ENCODE data around the gene GPC3. TPM values are rescaled to one million over a fixed set of nuclear protein-coding genes. Genes with fewer than 3 reads are reported as not detected.

The GPC3 gene
- total and polyA plus RNA-seq, 2 donors (not counting 3 experiments of a cell fraction or from before 2014, with no cell fraction given), result not detected

DNA sequence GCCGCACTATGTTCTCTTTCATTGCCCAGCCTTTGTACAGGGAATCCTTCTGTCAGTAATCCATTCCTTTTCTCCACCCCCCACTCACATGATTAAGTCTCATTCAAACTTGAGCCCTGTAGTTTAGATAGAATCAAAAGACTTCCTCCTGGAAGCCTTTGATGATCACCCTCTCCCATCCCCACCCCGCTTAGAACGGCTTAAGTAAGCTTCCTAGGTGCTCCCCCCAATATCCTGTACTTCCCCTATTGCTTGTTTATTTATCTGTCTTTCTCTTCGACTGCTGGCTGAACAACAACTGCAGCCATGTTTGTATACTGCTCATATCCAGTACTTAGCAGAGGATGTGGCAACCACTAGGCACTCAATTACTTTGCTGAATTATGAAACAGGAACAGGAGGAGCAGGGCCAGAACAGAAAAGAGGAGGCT is 38.5 kb upstream of the GPC3 start:
- dilution Hi-C loops (cut with MboI; ENCODE audit: extremely low pct_ligation_motif_present, low sequenced_read_pairs), result no loop called here
- intact Hi-C loops (cut with micrococcal nuclease), result no loop called here
- no peak overlapping the region for H3K4me3 ChIP-seq (replicated peaks in 1 of 3; ENCODE audit: insufficient read depth in 1 of 3, low read depth in 1 of 3, low read length in 3 of 3)
- no peaks in the 10 kb centered on the region for H3K27me3 ChIP-seq (ENCODE audit: control insufficient read depth in 2 of 2, insufficient read depth in 2 of 2, low read length in 2 of 2)
- H3K4me2 ChIP-seq (ENCODE audit: insufficient read depth, low read length), result no peak overlapping the region
- H2AFZ ChIP-seq (ENCODE audit: low read depth, low read length), result no peak overlapping the region
- H3K9me3 ChIP-seq (replicated peaks; ENCODE audit: control insufficient read depth, insufficient read depth, low read length), result no peaks in the 10 kb centered on the region
- no peaks in the 10 kb centered on the region for H3K79me2 ChIP-seq (ENCODE audit: control insufficient read depth, insufficient read depth, low read length)
- H3K9me1 ChIP-seq (replicated peaks; ENCODE audit: control insufficient read depth, extremely low read depth, insufficient read depth, low read length), result no peaks in the 10 kb centered on the region
- H3K4me1 ChIP-seq (ENCODE audit: control insufficient read depth, extremely low read depth, insufficient read depth, low read length), result no peaks in the 10 kb centered on the region
- ChIA-PET POLR2A (no interaction called here), CTCF (no interaction called here)
- no peak for FAIRE-seq
- no peaks in the 10 kb centered on the region for H4K20me1 ChIP-seq (replicated peaks; ENCODE audit: control insufficient read depth, extremely low read depth, insufficient read depth, low read length)
- H3K9ac ChIP-seq (replicated peaks; ENCODE audit: extremely low read depth, insufficient read depth, low read length), result no peak overlapping the region
- BruUV-seq (replicated peaks), result no TSS peak
- H3K36me3 ChIP-seq (ENCODE audit: control insufficient read depth in 2 of 2, extremely low read depth in 1 of 2, insufficient read depth in 2 of 2, low read length in 2 of 2), result no peaks in the 10 kb centered on the region
- no peak overlapping the region for H3K27ac ChIP-seq (ENCODE audit: insufficient read depth, low read depth, low read length)
- TF ChIP-seq POLR2AphosphoS5 (IDR thresholded peaks at IDR 0.05; ENCODE audit: insufficient read depth, low read depth, low read length), result no peak
- no peak for TF ChIP-seq FOS (IDR thresholded peaks at IDR 0.05; ENCODE audit: borderline replicate concordance, insufficient read depth, low read length)
- TF ChIP-seq GATA2 (IDR thresholded peaks at IDR 0.05; ENCODE audit: insufficient read depth, insufficient read length, low read depth, low read length), result no peak
- TF ChIP-seq POLR2A (IDR thresholded peaks at IDR 0.05; ENCODE audit: low read depth, low read length), result no peak
- no peak for TF ChIP-seq EZH2 (IDR thresholded peaks at IDR 0.05; ENCODE audit: borderline replicate concordance, low read depth, low read length, severe bottlenecking)
- TF ChIP-seq JUN (IDR thresholded peaks at IDR 0.05; ENCODE audit: borderline replicate concordance, insufficient read depth, insufficient read length, low read depth), result no peak
- TF ChIP-seq MAX (IDR thresholded peaks at IDR 0.05; ENCODE audit: insufficient read depth, insufficient read length), result no peak
- TF ChIP-seq MYC (IDR thresholded peaks at IDR 0.05; ENCODE audit: low read depth, low read length), result no peak
- DNase-seq (ENCODE audit: low read depth, low spot score), result no peak

DNA sequence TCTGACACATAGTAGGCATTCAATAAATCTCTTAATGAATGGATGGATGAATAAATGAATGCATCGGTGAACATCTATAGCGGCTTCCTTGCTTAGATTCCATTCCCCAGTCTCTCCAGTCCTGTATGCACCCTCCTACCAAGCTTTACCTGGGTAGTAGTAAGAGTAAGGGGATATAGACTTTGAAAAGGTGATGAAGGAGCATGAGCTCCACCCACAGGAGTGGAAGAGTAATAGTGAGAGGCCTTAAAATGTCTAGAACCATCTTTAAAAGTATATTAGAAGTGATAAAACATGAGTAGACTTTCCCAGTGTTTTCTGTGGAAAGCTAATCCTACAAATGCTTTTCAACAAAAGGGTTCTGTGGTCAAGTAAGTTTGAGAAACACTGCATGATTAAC is 35.5 kb upstream of the GPC3 start:
- no peaks in the 10 kb centered on the region for H3K4me1 ChIP-seq (ENCODE audit: control insufficient read depth, extremely low read depth, insufficient read depth, low read length)
- no peaks in the 10 kb centered on the region for H3K79me2 ChIP-seq (ENCODE audit: control insufficient read depth, insufficient read depth, low read length)
- no peaks in the 10 kb centered on the region for H3K36me3 ChIP-seq (ENCODE audit: control insufficient read depth in 2 of 2, extremely low read depth in 1 of 2, insufficient read depth in 2 of 2, low read length in 2 of 2)
- H3K9ac ChIP-seq (replicated peaks; ENCODE audit: extremely low read depth, insufficient read depth, low read length), result no peak overlapping the region
- no peak overlapping the region for H2AFZ ChIP-seq (ENCODE audit: low read depth, low read length)
- H3K9me3 ChIP-seq (replicated peaks; ENCODE audit: control insufficient read depth, insufficient read depth, low read length), result no peaks in the 10 kb centered on the region
- H3K4me2 ChIP-seq (ENCODE audit: insufficient read depth, low read length), result no peak overlapping the region
- H3K9me1 ChIP-seq (replicated peaks; ENCODE audit: control insufficient read depth, extremely low read depth, insufficient read depth, low read length), result no peaks in the 10 kb centered on the region
- no peak overlapping the region for H3K27ac ChIP-seq (ENCODE audit: insufficient read depth, low read depth, low read length)
- POLR2A ChIA-PET, result interaction anchor here (0.7 kb wide), 1 partner anchor 70 kb away, joined by 5 read pairs; no protein-coding TSS in a partner anchor
- FAIRE-seq (no peak), DNase-seq (ENCODE audit: low read depth, low spot score) (no peak)
- no TSS peak for BruUV-seq (replicated peaks)
- dilution Hi-C loops (cut with MboI; ENCODE audit: extremely low pct_ligation_motif_present, low sequenced_read_pairs), result no loop called here
- TF ChIP-seq CTCF (IDR thresholded peaks at IDR 0.05; ENCODE audit: extremely low read depth in 1 of 2, insufficient read depth in 1 of 2, low read depth in 1 of 2, low read length in 2 of 2) (no peak), POLR2A (IDR thresholded peaks at IDR 0.05; ENCODE audit: low read depth, low read length) (no peak), MAX (IDR thresholded peaks at IDR 0.05; ENCODE audit: insufficient read depth, insufficient read length) (no peak), FOS (IDR thresholded peaks at IDR 0.05; ENCODE audit: borderline replicate concordance, insufficient read depth, low read length) (no peak), GATA2 (IDR thresholded peaks at IDR 0.05; ENCODE audit: insufficient read depth, insufficient read length, low read depth, low read length) (no peak), JUN (IDR thresholded peaks at IDR 0.05; ENCODE audit: borderline replicate concordance, insufficient read depth, insufficient read length, low read depth) (no peak), MYC (IDR thresholded peaks at IDR 0.05; ENCODE audit: low read depth, low read length) (no peak), EZH2 (IDR thresholded peaks at IDR 0.05; ENCODE audit: borderline replicate concordance, low read depth, low read length, severe bottlenecking) (no peak), POLR2AphosphoS5 (IDR thresholded peaks at IDR 0.05; ENCODE audit: insufficient read depth, low read depth, low read length) (no peak)
- no peaks in the 10 kb centered on the region for H4K20me1 ChIP-seq (replicated peaks; ENCODE audit: control insufficient read depth, extremely low read depth, insufficient read depth, low read length)
- CTCF ChIA-PET, result interaction anchor here (0.7 kb wide), 1 partner anchor 229 kb away, joined by 3 read pairs; no protein-coding TSS in a partner anchor
- no peak overlapping the region for H3K4me3 ChIP-seq (replicated peaks in 1 of 3; ENCODE audit: insufficient read depth in 1 of 3, low read depth in 1 of 3, low read length in 3 of 3)
- intact Hi-C loops (cut with micrococcal nuclease), result no loop called here
- H3K27me3 ChIP-seq (ENCODE audit: control insufficient read depth in 2 of 2, insufficient read depth in 2 of 2, low read length in 2 of 2), result no peaks in the 10 kb centered on the region
